NCI-H510A treated with DMSO at 0.1 percent for 48 hours (cell line): ENCODE results near the gene HMCN1.

Experiments
- DNase-seq: peaks from one replicate; lab custom pipeline; 2025; lab: John Stamatoyannopoulos, UW

HMCN1 gene

GRCh38 chr1:185912504-185912903 lies 178.3 kb downstream of the HMCN1 start:
- no peak for DNase-seq

- DNase-seq, result no peak
Measured at GRCh38 chr1:185914089-185914488, 179.9 kb downstream of the HMCN1 start.

- no peak for DNase-seq
Measured at GRCh38 chr1:185916861-185917260, 182.7 kb downstream of the HMCN1 start.

- DNase-seq, result no peak
Measured at GRCh38 chr1:185917646-185918045, 183.5 kb downstream of the HMCN1 start.

- DNase-seq, result no peak
Measured at GRCh38 chr1:185920602-185921001, 186.4 kb downstream of the HMCN1 start.

- DNase-seq, result no peak
Measured at GRCh38 chr1:185921636-185922035, 187.4 kb downstream of the HMCN1 start.

GRCh38 chr1:185926588-185926987 lies 192.4 kb downstream of the HMCN1 start:
- DNase-seq, result peak; percentile 78

- DNase-seq, result peak; percentile 4
Measured at GRCh38 chr1:185929776-185930175, 195.6 kb downstream of the HMCN1 start.

- DNase-seq, result no peak
Measured at GRCh38 chr1:185931438-185931837, 197.2 kb downstream of the HMCN1 start.

- DNase-seq, result no peak
Measured at GRCh38 chr1:185933580-185933979, 199.4 kb downstream of the HMCN1 start.

- no peak for DNase-seq
Measured at GRCh38 chr1:185934476-185935189, 200.4 kb downstream of the HMCN1 start.

- no peak for DNase-seq
Measured at GRCh38 chr1:185935360-185935759, 201.2 kb downstream of the HMCN1 start.

- no peak for DNase-seq
Measured at GRCh38 chr1:185936641-185937040, 202.4 kb downstream of the HMCN1 start.

GRCh38 chr1:185938396-185938795 lies 204.2 kb downstream of the HMCN1 start:
- DNase-seq, result no peak

- DNase-seq, result no peak
Measured at GRCh38 chr1:185939142-185939541, 205.0 kb downstream of the HMCN1 start.

- DNase-seq, result peak; percentile 13
Measured at GRCh38 chr1:185942961-185943360, 208.8 kb downstream of the HMCN1 start.

GRCh38 chr1:185956881-185957280 lies 222.7 kb downstream of the HMCN1 start:
- no peak for DNase-seq

- no peak for DNase-seq
Measured at GRCh38 chr1:185957441-185958363, 223.5 kb downstream of the HMCN1 start.

- DNase-seq, result no peak
Measured at GRCh38 chr1:185960422-185961321, 226.5 kb downstream of the HMCN1 start.

- DNase-seq, result no peak
Measured at GRCh38 chr1:185961664-185962063, 227.5 kb downstream of the HMCN1 start.

- no peak for DNase-seq
Measured at GRCh38 chr1:185964946-185965345, 230.8 kb downstream of the HMCN1 start.

- DNase-seq, result no peak
Measured at GRCh38 chr1:185965870-185966269, 231.7 kb downstream of the HMCN1 start.
